ENCODE results near the gene GDNF. TPM values are rescaled to one million over a fixed set of nuclear protein-coding genes. Genes with fewer than 3 reads are reported as not detected.

GDNF gene
- total and polyA plus RNA-seq, 2 donors (not counting 1 experiment from before 2014, with no cell fraction given): not detected

DNA sequence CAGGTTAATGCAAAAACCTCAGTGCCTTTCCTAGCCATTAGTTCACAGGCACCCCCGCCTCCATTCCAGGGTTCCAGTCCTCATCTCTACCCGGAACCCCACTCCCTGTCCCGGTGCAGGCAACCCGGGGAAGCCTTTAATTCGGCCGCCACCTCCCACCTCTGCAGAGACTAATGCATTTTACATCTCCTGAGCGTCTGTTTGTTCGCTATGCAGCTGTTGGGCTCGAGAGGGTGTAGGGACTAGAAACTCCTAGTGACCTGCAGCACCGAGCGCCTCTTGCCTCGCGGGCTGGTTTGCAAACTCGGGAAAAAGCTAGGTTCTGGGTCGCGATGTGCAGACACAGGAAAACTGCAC lies 3.6 kb downstream of the GDNF start:
- no peaks in the 10 kb centered on the region for H3K79me2 ChIP-seq (ENCODE audit: control insufficient read depth, insufficient read depth, low read length)
- H3K4me3 Mint-ChIP-seq: no peak overlapping the region
- H3K4me1 Mint-ChIP-seq: peaks cover 30% of the 10 kb centered on the region
- peaks cover 75% of the 10 kb centered on the region for H3K27me3 Mint-ChIP-seq
- H3K27ac Mint-ChIP-seq: no peak overlapping the region
- peak overlapping the region; percentile 16 for H2AFZ ChIP-seq (ENCODE audit: insufficient read depth, low read depth, low read length, poor library complexity, severe bottlenecking)
- no peak for ATAC-seq (ENCODE audit: low read depth)
- ChIA-PET POLR2A (no interaction called here), CTCF (no interaction called here)
- no peaks in the 10 kb centered on the region for H4K20me1 ChIP-seq (ENCODE audit: control insufficient read depth, insufficient read depth, low read length, poor library complexity, severe bottlenecking)
- no peak overlapping the region for H3K27ac ChIP-seq (ENCODE audit: low read length in 2 of 2)
- intact Hi-C loops (cut with micrococcal nuclease): no loop called here
- no peaks in the 10 kb centered on the region for H3K36me3 ChIP-seq (replicated peaks in 1 of 2; ENCODE audit: control extremely low read depth in 1 of 2, control insufficient read depth in 1 of 2, extremely low read depth in 1 of 2, insufficient read depth in 2 of 2, low read length in 1 of 2)
- WGBS (ENCODE audit: insufficient coverage): 2% methylated on average over 16 of the region's 16 CpGs
- TF ChIP-seq, protein P1, sequence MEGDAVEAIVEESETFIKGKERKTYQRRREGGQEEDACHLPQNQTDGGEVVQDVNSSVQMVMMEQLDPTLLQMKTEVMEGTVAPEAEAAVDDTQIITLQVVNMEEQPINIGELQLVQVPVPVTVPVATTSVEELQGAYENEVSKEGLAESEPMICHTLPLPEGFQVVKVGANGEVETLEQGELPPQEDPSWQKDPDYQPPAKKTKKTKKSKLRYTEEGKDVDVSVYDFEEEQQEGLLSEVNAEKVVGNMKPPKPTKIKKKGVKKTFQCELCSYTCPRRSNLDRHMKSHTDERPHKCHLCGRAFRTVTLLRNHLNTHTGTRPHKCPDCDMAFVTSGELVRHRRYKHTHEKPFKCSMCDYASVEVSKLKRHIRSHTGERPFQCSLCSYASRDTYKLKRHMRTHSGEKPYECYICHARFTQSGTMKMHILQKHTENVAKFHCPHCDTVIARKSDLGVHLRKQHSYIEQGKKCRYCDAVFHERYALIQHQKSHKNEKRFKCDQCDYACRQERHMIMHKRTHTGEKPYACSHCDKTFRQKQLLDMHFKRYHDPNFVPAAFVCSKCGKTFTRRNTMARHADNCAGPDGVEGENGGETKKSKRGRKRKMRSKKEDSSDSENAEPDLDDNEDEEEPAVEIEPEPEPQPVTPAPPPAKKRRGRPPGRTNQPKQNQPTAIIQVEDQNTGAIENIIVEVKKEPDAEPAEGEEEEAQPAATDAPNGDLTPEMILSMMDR (IDR thresholded peaks at IDR 0.05): no peak
- no peak for TF ChIP-seq EZH2 (IDR thresholded peaks at IDR 0.05; ENCODE audit: borderline replicate concordance, insufficient read depth, low read depth, low read length, poor library complexity, severe bottlenecking)
- no peak overlapping the region for H3K9ac ChIP-seq (ENCODE audit: low read length)
- no peak for DNase-seq
- H3K4me3 ChIP-seq (ENCODE audit: control extremely low read depth in 1 of 5, extremely low read depth in 1 of 5, insufficient read depth in 1 of 5, low read depth in 2 of 5, low read length in 4 of 5): no peak overlapping the region
- peaks cover 0 to 72% (median 42%) of the 10 kb centered on the region in 4 experiments for H3K27me3 ChIP-seq (replicated peaks in 1 of 4; ENCODE audit: control extremely low read depth in 1 of 4, control insufficient read depth in 3 of 4, insufficient read depth in 4 of 4, low read length in 3 of 4)
- no peaks in the 10 kb centered on the region for H3K9me3 Mint-ChIP-seq (ENCODE audit: insufficient read depth)
- no peak overlapping the region for H3K4me2 ChIP-seq (replicated peaks; ENCODE audit: low read depth, low read length, poor library complexity, severe bottlenecking)
- peaks cover 0 to 14% (median 0%) of the 10 kb centered on the region in 3 donors for H3K9me3 ChIP-seq (ENCODE audit: control extremely low read depth in 1 of 3, control insufficient read depth in 2 of 3, insufficient read depth in 1 of 3, low read length in 2 of 3)
- peaks cover 33 to 35% of the 10 kb centered on the region in 2 donors for H3K4me1 ChIP-seq (ENCODE audit: control insufficient read depth in 2 of 2, insufficient read depth in 2 of 2, low read length in 2 of 2)

DNA sequence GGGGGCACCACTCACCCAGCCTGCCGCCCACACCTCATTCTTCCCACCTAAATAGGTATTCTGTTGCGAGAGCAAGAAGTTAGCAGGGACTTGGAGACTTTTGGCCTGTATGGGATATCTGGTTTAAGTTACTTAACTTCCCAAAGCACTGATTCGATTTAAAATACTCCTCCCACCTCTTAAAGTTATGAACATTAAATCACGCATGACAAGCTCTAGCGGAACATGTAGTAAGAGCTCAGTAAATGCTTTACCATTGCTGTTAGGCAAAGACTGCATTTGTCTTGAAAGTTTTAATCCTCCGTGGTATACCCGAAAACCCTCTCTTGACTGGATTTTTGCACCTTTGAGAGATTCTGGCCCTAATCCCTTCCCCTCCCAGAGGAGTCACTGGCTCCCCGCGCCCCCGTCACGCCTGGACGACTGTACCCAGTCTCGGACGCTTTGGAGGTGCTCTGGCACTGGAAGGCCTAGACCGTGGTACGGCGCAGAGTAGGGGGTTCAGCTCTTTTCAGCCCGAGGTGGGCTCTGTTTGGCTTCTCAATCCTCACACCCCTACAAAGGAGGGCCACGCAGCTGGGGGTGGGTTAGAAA lies 4.4 kb downstream of the GDNF start:
- Mint-ChIP-seq H3K4me1 (peaks cover 28% of the 10 kb centered on the region), H3K27me3 (peaks cover 76% of the 10 kb centered on the region), H3K4me3 (no peak overlapping the region), H3K9me3 (ENCODE audit: insufficient read depth) (no peaks in the 10 kb centered on the region), H3K27ac (no peak overlapping the region)
- peaks cover 0 to 64% (median 39%) of the 10 kb centered on the region in 4 experiments for H3K27me3 ChIP-seq (replicated peaks in 1 of 4; ENCODE audit: control extremely low read depth in 1 of 4, control insufficient read depth in 3 of 4, insufficient read depth in 4 of 4, low read length in 3 of 4)
- TF ChIP-seq, protein P1 (IDR thresholded peaks at IDR 0.05): no peak
- no peak for TF ChIP-seq EZH2 (IDR thresholded peaks at IDR 0.05; ENCODE audit: borderline replicate concordance, insufficient read depth, low read depth, low read length, poor library complexity, severe bottlenecking)
- H3K4me3 ChIP-seq (ENCODE audit: control extremely low read depth in 1 of 5, extremely low read depth in 1 of 5, insufficient read depth in 1 of 5, low read depth in 2 of 5, low read length in 4 of 5): no peak overlapping the region
- no peaks in the 10 kb centered on the region for H4K20me1 ChIP-seq (ENCODE audit: control insufficient read depth, insufficient read depth, low read length, poor library complexity, severe bottlenecking)
- WGBS (ENCODE audit: insufficient coverage): 17% methylated on average over 8 of the region's 19 CpGs
- ATAC-seq (ENCODE audit: low read depth): no peak
- no peak for DNase-seq
- POLR2A ChIA-PET: no interaction called here
- H3K4me2 ChIP-seq (replicated peaks; ENCODE audit: low read depth, low read length, poor library complexity, severe bottlenecking): no peak overlapping the region
- CTCF ChIA-PET: no interaction called here
- intact Hi-C loops (cut with micrococcal nuclease): no loop called here
- no peak overlapping the region for H3K27ac ChIP-seq (ENCODE audit: low read length in 2 of 2)
- peaks cover 0 to 14% (median 0%) of the 10 kb centered on the region in 3 donors for H3K9me3 ChIP-seq (ENCODE audit: control extremely low read depth in 1 of 3, control insufficient read depth in 2 of 3, insufficient read depth in 1 of 3, low read length in 2 of 3)
- no peaks in the 10 kb centered on the region for H3K79me2 ChIP-seq (ENCODE audit: control insufficient read depth, insufficient read depth, low read length)
- no peak overlapping the region for H2AFZ ChIP-seq (ENCODE audit: insufficient read depth, low read depth, low read length, poor library complexity, severe bottlenecking)
- H3K36me3 ChIP-seq (replicated peaks in 1 of 2; ENCODE audit: control extremely low read depth in 1 of 2, control insufficient read depth in 1 of 2, extremely low read depth in 1 of 2, insufficient read depth in 2 of 2, low read length in 1 of 2): no peaks in the 10 kb centered on the region
- H3K4me1 ChIP-seq (ENCODE audit: control insufficient read depth in 2 of 2, insufficient read depth in 2 of 2, low read length in 2 of 2): peaks cover 33% of the 10 kb centered on the region in 2 donors
- no peak overlapping the region for H3K9ac ChIP-seq (ENCODE audit: low read length)
